Measurements from ENCODE around the gene RTP3.

- TF ChIP-seq POLR2A (IDR thresholded peaks at IDR 0.05; ENCODE audit: borderline replicate concordance, extremely low read depth, insufficient read depth, insufficient read length): no peak
- TF ChIP-seq CTCF (IDR thresholded peaks at IDR 0.05 in 2 of 3, conservative IDR thresholded peaks at IDR 0.05 in 1 of 3; ENCODE audit: borderline replicate concordance in 1 of 3, insufficient read depth in 1 of 3, low read depth in 2 of 3, low read length in 2 of 3): no peak
- TF ChIP-seq JUND (IDR thresholded peaks at IDR 0.05): no peak
- no peak for TF ChIP-seq TCF7L2 (IDR thresholded peaks at IDR 0.05; ENCODE audit: borderline replicate concordance, extremely low read depth, insufficient read depth, insufficient read length)
- no peak for TF ChIP-seq EZH2 (IDR thresholded peaks at IDR 0.05)
These were observed 20.0 kb upstream of the RTP3 start for GRCh38 chr3:46477756-46478155.
